Calu3 (cell line): ENCODE data around the gene RHBDD1. TPM values are rescaled to one million over a fixed set of nuclear protein-coding genes. Genes with fewer than 3 reads are reported as not detected.

Experiments
- BruUV-seq: library from RNA; stranded (reverse); fragments of 400-500 nt; replicated peaks from 2 replicates; lab custom pipeline; 2021; lab: Mats Ljungman, UMichigan
- CTCF ChIA-PET: fragments of 300-600 bp; sonication (Branson Sonifier 250); formaldehyde crosslinking; loops from one replicate; lab custom pipeline; 2022; ENCODE audit warnings: antibody characterized with exemption; lab: Charles Lee
- DNase-seq: peaks from one replicate; pipeline ENCODE4 v3.0.0; 2022
- H3K27ac Mint-ChIP-seq: one replicate; pipeline ENCODE4 v1.8.0; 2022; ENCODE audit warnings: mixed read lengths; ENCODE audit not compliant: unreplicated experiment
- H3K27me3 Mint-ChIP-seq: one replicate; pipeline ENCODE4 v1.8.0; 2022; ENCODE audit warnings: mixed read lengths; ENCODE audit not compliant: unreplicated experiment
- H3K36me3 Mint-ChIP-seq: one replicate; pipeline ENCODE4 v1.8.0; 2022; ENCODE audit warnings: mild to moderate bottlenecking, moderate library complexity, mixed read lengths; ENCODE audit not compliant: insufficient read depth, unreplicated experiment
- H3K4me1 Mint-ChIP-seq: one replicate; pipeline ENCODE4 v1.8.0; 2022; ENCODE audit warnings: mild to moderate bottlenecking, low read depth, mixed read lengths; ENCODE audit not compliant: unreplicated experiment
- H3K4me3 Mint-ChIP-seq: one replicate; pipeline ENCODE4 v1.8.0; 2022; ENCODE audit warnings: mild to moderate bottlenecking, low read depth, moderate library complexity, mixed read lengths; ENCODE audit not compliant: unreplicated experiment
- H3K9me3 Mint-ChIP-seq: one replicate; pipeline ENCODE4 v1.8.0; 2022; ENCODE audit warnings: low read depth, mixed read lengths; ENCODE audit not compliant: unreplicated experiment
- CTCF ChIP-seq: fragments of 200-600 bp; IDR thresholded peaks from one replicate; pipeline ENCODE4 v1.8.0; 2022; ENCODE audit warnings: antibody characterized with exemption; ENCODE audit not compliant: unreplicated experiment
- intact Hi-C: fragments of 100-400 bp; cut with micrococcal nuclease; formaldehyde crosslinking; loops from one replicate; pipeline ENCODE4 v1.10.0; 2022; ENCODE audit not compliant: unreplicated experiment
- total RNA-seq: library from RNA; stranded (reverse); gene quantifications from 2 replicates; pipeline ENCODE4 v1.2.3, GENCODE V29; 2022

Gene RHBDD1
- total RNA-seq, 1 experiment from 2014 or later: 28.7 TPM

- TF ChIP-seq CTCF: no peak
- intact Hi-C loops: loop anchor here (10.0 kb wide), 1 partner anchor 188 kb away; no protein-coding TSS in a partner anchor
- Mint-ChIP-seq H3K27ac (no peak overlapping the region), H3K4me1 (no peaks in the 10 kb centered on the region), H3K4me3 (no peak overlapping the region), H3K36me3 (no peaks in the 10 kb centered on the region), H3K27me3 (no peaks in the 10 kb centered on the region), H3K9me3 (no peaks in the 10 kb centered on the region)
- no TSS peak for BruUV-seq
- no peak for DNase-seq
- CTCF ChIA-PET: no interaction called here
Measured at GRCh38 chr2:227036527-227036926, 200.7 kb downstream of the RHBDD1 start.

- no peaks in the 10 kb centered on the region for H3K36me3 Mint-ChIP-seq
- no TSS peak for BruUV-seq
- CTCF ChIA-PET: no interaction called here
- no peak for TF ChIP-seq CTCF
- H3K4me1 Mint-ChIP-seq: no peaks in the 10 kb centered on the region
- H3K4me3 Mint-ChIP-seq: no peak overlapping the region
- H3K27me3 Mint-ChIP-seq: no peaks in the 10 kb centered on the region
- intact Hi-C loops: loop anchor here (10.0 kb wide), 1 partner anchor 186 kb away; no protein-coding TSS in a partner anchor
- H3K9me3 Mint-ChIP-seq: no peaks in the 10 kb centered on the region
- no peak for DNase-seq
- no peak overlapping the region for H3K27ac Mint-ChIP-seq
Measured at GRCh38 chr2:227038550-227039189, 202.8 kb downstream of the RHBDD1 start.

GRCh38 chr2:227043981-227044380 lies 208.1 kb downstream of the RHBDD1 start:
- CTCF ChIA-PET: no interaction called here
- no peaks in the 10 kb centered on the region for H3K4me1 Mint-ChIP-seq
- H3K27me3 Mint-ChIP-seq: no peaks in the 10 kb centered on the region
- TF ChIP-seq CTCF: no peak
- intact Hi-C loops: no loop called here
- no peaks in the 10 kb centered on the region for H3K9me3 Mint-ChIP-seq
- H3K27ac Mint-ChIP-seq: no peak overlapping the region
- H3K36me3 Mint-ChIP-seq: no peaks in the 10 kb centered on the region
- no peak for DNase-seq
- no TSS peak for BruUV-seq
- no peak overlapping the region for H3K4me3 Mint-ChIP-seq

Other genes starting within 250 kb of the RHBDD1 start
- 29.7 and 34.4 TPM in 2 replicates for gene IRS1, start 36.2 kb upstream of the RHBDD1 start, total RNA-seq